Astrocyte (in vitro differentiated cells and primary cell): ENCODE measurements around the gene KCNQ4. TPM values are rescaled to one million over a fixed set of nuclear protein-coding genes. Genes with fewer than 3 reads are reported as not detected.

Source experiments
- DNase-seq: peaks from one replicate; pipeline ENCODE4 v3.0.0-alpha.2; 2010; ENCODE audit warnings: low read depth
- FAIRE-seq: peaks from 2 replicates; lab custom pipeline; 2011; peaks lifted over from hg19 to GRCh38; lab: Jason Lieb, UNC
- H2AFZ ChIP-seq: 2 replicates; pipeline ENCODE4 v1.6.0; 2012; ENCODE audit warnings: low read depth, low read length, inconsistent platforms
- H3K27ac ChIP-seq: 2 replicates; pipeline ENCODE4 v1.5.1; 2011; ENCODE audit warnings: low read depth, low read length, inconsistent platforms
- H3K27me3 ChIP-seq: 2 replicates; pipeline ENCODE4 v1.6.0; 2011; ENCODE audit warnings: low read length, inconsistent platforms; ENCODE audit not compliant: insufficient read depth
- H3K36me3 ChIP-seq: 2 replicates; pipeline ENCODE4 v1.5.1; 2011; ENCODE audit warnings: low read length, inconsistent platforms; ENCODE audit not compliant: insufficient read depth
- H3K4me1 ChIP-seq: 2 replicates; pipeline ENCODE4 v1.5.1; 2011; ENCODE audit warnings: low read length, inconsistent platforms; ENCODE audit not compliant: insufficient read depth
- H3K4me2 ChIP-seq: 2 replicates; pipeline ENCODE4 v1.6.0; 2012; ENCODE audit warnings: low read length, inconsistent platforms
- H3K4me3 ChIP-seq: 2 replicates; pipeline ENCODE4 v1.5.1; 2011; ENCODE audit warnings: low read depth, mild to moderate bottlenecking, low read length, inconsistent platforms; ENCODE audit not compliant: insufficient read depth
- H3K79me2 ChIP-seq: 2 replicates; pipeline ENCODE4 v1.6.0; 2012; ENCODE audit warnings: mild to moderate bottlenecking, low read length, inconsistent platforms; ENCODE audit not compliant: insufficient read depth
- H3K9ac ChIP-seq: 2 replicates; pipeline ENCODE4 v1.6.0; 2012; ENCODE audit warnings: mild to moderate bottlenecking, low read length, inconsistent platforms
- H3K9me3 ChIP-seq: 2 replicates; pipeline ENCODE4 v1.5.1; 2012; ENCODE audit warnings: low read depth, mild to moderate bottlenecking, low read length, inconsistent platforms; ENCODE audit not compliant: insufficient read depth
- H4K20me1 ChIP-seq: 2 replicates; pipeline ENCODE4 v1.6.0; 2012; ENCODE audit warnings: low read length, inconsistent platforms; ENCODE audit not compliant: insufficient read depth
- H3K27ac Mint-ChIP-seq: one replicate; pipeline ENCODE4 v1.8.0; 2021; ENCODE audit warnings: mild to moderate bottlenecking, mixed read lengths; ENCODE audit not compliant: unreplicated experiment
- H3K27me3 Mint-ChIP-seq: one replicate; pipeline ENCODE4 v1.8.0; 2021; ENCODE audit warnings: low read depth, mixed read lengths; ENCODE audit not compliant: unreplicated experiment
- H3K36me3 Mint-ChIP-seq: one replicate; pipeline ENCODE4 v1.8.0; 2021; ENCODE audit warnings: low read depth, mixed read lengths; ENCODE audit not compliant: unreplicated experiment
- H3K4me1 Mint-ChIP-seq: one replicate; pipeline ENCODE4 v1.8.0; 2021; ENCODE audit warnings: low read depth, mixed read lengths; ENCODE audit not compliant: unreplicated experiment
- H3K4me3 Mint-ChIP-seq: one replicate; pipeline ENCODE4 v1.8.0; 2021; ENCODE audit warnings: mild to moderate bottlenecking, moderate library complexity, mixed read lengths; ENCODE audit not compliant: unreplicated experiment
- H3K9me3 Mint-ChIP-seq: one replicate; pipeline ENCODE4 v1.8.0; 2021; ENCODE audit warnings: mild to moderate bottlenecking, mixed read lengths; ENCODE audit not compliant: unreplicated experiment
- CTCF ChIP-seq: IDR thresholded peaks from 2 replicates; pipeline ENCODE4 v1.5.1; 2011; ENCODE audit warnings: low read depth, mild to moderate bottlenecking, inconsistent platforms, low read length, moderate library complexity; ENCODE audit not compliant: insufficient read depth
- EZH2 ChIP-seq: IDR thresholded peaks from 2 replicates; pipeline ENCODE4 v1.6.1; 2012; ENCODE audit warnings: mild to moderate bottlenecking, low read length, inconsistent platforms; ENCODE audit not compliant: insufficient read depth
- total RNA-seq: library from RNA; stranded (reverse); gene quantifications from 2 replicates; pipeline ENCODE4 v1.2.1, GENCODE V29; 2021

KCNQ4 gene
- total RNA-seq, 1 donor from 2014 or later = 0.89 TPM

- no peak overlapping the region for H3K9ac ChIP-seq
- no peaks in the 10 kb centered on the region for H3K9me3 ChIP-seq
- no peak overlapping the region for H3K4me3 ChIP-seq
- no peak overlapping the region for H3K4me3 Mint-ChIP-seq
- peaks cover 2% of the 10 kb centered on the region for H3K27me3 ChIP-seq
- no peak overlapping the region for H3K27ac Mint-ChIP-seq
- TF ChIP-seq EZH2 = no peak
- no peak for TF ChIP-seq CTCF
- H2AFZ ChIP-seq = no peak overlapping the region
- DNase-seq = no peak
- no peak overlapping the region for H3K4me2 ChIP-seq
- peaks cover 13% of the 10 kb centered on the region for H3K4me1 Mint-ChIP-seq
- H3K27ac ChIP-seq = no peak overlapping the region
- H3K36me3 Mint-ChIP-seq = no peaks in the 10 kb centered on the region
- peaks cover 13% of the 10 kb centered on the region for H3K27me3 Mint-ChIP-seq
- H3K79me2 ChIP-seq = no peaks in the 10 kb centered on the region
- H3K36me3 ChIP-seq = no peaks in the 10 kb centered on the region
- no peaks in the 10 kb centered on the region for H3K9me3 Mint-ChIP-seq
- H4K20me1 ChIP-seq = no peaks in the 10 kb centered on the region
- FAIRE-seq = no peak
- peaks cover 20% of the 10 kb centered on the region for H3K4me1 ChIP-seq
Observed at GRCh38 chr1:40822890-40823289, 39.3 kb downstream of the KCNQ4 start.

- H3K4me2 ChIP-seq = no peak overlapping the region
- H3K4me3 Mint-ChIP-seq = no peak overlapping the region
- no peaks in the 10 kb centered on the region for H3K36me3 Mint-ChIP-seq
- H3K27me3 Mint-ChIP-seq = peaks cover 17% of the 10 kb centered on the region
- no peak overlapping the region for H3K9ac ChIP-seq
- DNase-seq = no peak
- H3K4me3 ChIP-seq = no peak overlapping the region
- H3K9me3 ChIP-seq = no peaks in the 10 kb centered on the region
- H3K27ac ChIP-seq = no peak overlapping the region
- no peak overlapping the region for H2AFZ ChIP-seq
- no peak for FAIRE-seq
- H3K79me2 ChIP-seq = no peaks in the 10 kb centered on the region
- H3K9me3 Mint-ChIP-seq = no peaks in the 10 kb centered on the region
- no peaks in the 10 kb centered on the region for H4K20me1 ChIP-seq
- no peaks in the 10 kb centered on the region for H3K36me3 ChIP-seq
- TF ChIP-seq CTCF (no peak), EZH2 (no peak)
- peaks cover 20% of the 10 kb centered on the region for H3K4me1 ChIP-seq
- peaks cover 13% of the 10 kb centered on the region for H3K4me1 Mint-ChIP-seq
- H3K27me3 ChIP-seq = peaks cover 2% of the 10 kb centered on the region
- H3K27ac Mint-ChIP-seq = no peak overlapping the region
Observed at GRCh38 chr1:40823345-40823744, 39.8 kb downstream of the KCNQ4 start.

GRCh38 chr1:40823983-40824382 is 40.4 kb downstream of the KCNQ4 start:
- Histone ChIP-seq H3K9me3 (no peaks in the 10 kb centered on the region), H3K4me1 (peaks cover 20% of the 10 kb centered on the region), H3K4me3 (no peak overlapping the region), H3K9ac (no peak overlapping the region), H3K79me2 (no peaks in the 10 kb centered on the region), H4K20me1 (no peaks in the 10 kb centered on the region), H3K4me2 (peak overlapping the region; percentile 71), H3K36me3 (no peaks in the 10 kb centered on the region), H3K27me3 (peaks cover 2% of the 10 kb centered on the region), H3K27ac (no peak overlapping the region), H2AFZ (no peak overlapping the region)
- Mint-ChIP-seq H3K27me3 (peaks cover 17% of the 10 kb centered on the region), H3K9me3 (no peaks in the 10 kb centered on the region), H3K4me1 (peaks cover 13% of the 10 kb centered on the region), H3K4me3 (no peak overlapping the region), H3K27ac (no peak overlapping the region), H3K36me3 (peaks cover 4% of the 10 kb centered on the region)
- DNase-seq (no peak), FAIRE-seq (no peak)
- TF ChIP-seq EZH2 (no peak), CTCF (no peak)
